ENCODE data around the gene EVA1A.

The EVA1A gene

GRCh38 chr2:75558786-75559679, 1.7 kb downstream of the EVA1A start:
- H3K27ac ChIP-seq (ENCODE audit: low read length, poor library complexity, severe bottlenecking): peak overlapping the region; percentile 57
- H2BK12ac ChIP-seq (ENCODE audit: low read length in 2 of 2): peak overlapping the region in 1 of 2 experiments; percentile 42
- H2BK15ac ChIP-seq (ENCODE audit: low read depth, poor library complexity, severe bottlenecking): no peak overlapping the region
- 79% methylated on average over 8 of the region's 9 CpGs for WGBS
- H3K23ac ChIP-seq (ENCODE audit: low read length in 2 of 2): no peak overlapping the region
- peak overlapping the region in 1 of 2 experiments; percentile 44 for H3K4me3 ChIP-seq (ENCODE audit: insufficient read depth in 1 of 2, low read depth in 1 of 2, low read length in 2 of 2)
- H2AFZ ChIP-seq (ENCODE audit: low read depth, low read length): no peak overlapping the region
- H3K14ac ChIP-seq (ENCODE audit: low read length in 2 of 2): no peak overlapping the region
- peaks cover 5 to 9% of the 10 kb centered on the region in 2 experiments for H3K36me3 ChIP-seq (ENCODE audit: control insufficient read depth in 1 of 2, insufficient read depth in 2 of 2, low read depth in 1 of 2, low read length in 2 of 2)
- H3K4me1 ChIP-seq (ENCODE audit: control insufficient read depth, insufficient read depth, low read depth, low read length): peaks cover 38% of the 10 kb centered on the region
- no peak overlapping the region for H4K91ac ChIP-seq (ENCODE audit: low read length)
- H3K9me3 ChIP-seq (ENCODE audit: control insufficient read depth, low read length): no peaks in the 10 kb centered on the region
- H3K9ac ChIP-seq (ENCODE audit: low read length): no peak overlapping the region
- DNase-seq: peak; percentile 9
- peak overlapping the region in 1 of 2 experiments; percentile 38 for H3K18ac ChIP-seq (ENCODE audit: low read depth in 1 of 2, low read length in 2 of 2)
- peak overlapping the region; percentile 80 for H2AK5ac ChIP-seq (ENCODE audit: low read length, severe bottlenecking)
- H4K8ac ChIP-seq (ENCODE audit: low read length): no peak overlapping the region
- H3K27me3 ChIP-seq (ENCODE audit: control insufficient read depth in 1 of 2, insufficient read depth in 1 of 2, low read length in 2 of 2): no peaks in the 10 kb centered on the region
- no peak overlapping the region for H2BK120ac ChIP-seq (ENCODE audit: low read depth, low read length)
- H3K79me1 ChIP-seq (replicated peaks; ENCODE audit: low read length, poor library complexity, severe bottlenecking): peaks cover 1% of the 10 kb centered on the region
- H3K4ac ChIP-seq (ENCODE audit: low read depth in 1 of 2, low read length in 2 of 2): peak overlapping the region in 1 of 2 experiments; percentile 42
- no peak overlapping the region for H2BK5ac ChIP-seq (ENCODE audit: low read depth, low read length, poor library complexity, severe bottlenecking)
- H3K4me2 ChIP-seq (ENCODE audit: low read length, poor library complexity, severe bottlenecking): peak overlapping the region; percentile 75

GRCh38 chr2:75558136-75558535, 2.6 kb downstream of the EVA1A start:
- Histone ChIP-seq H2AFZ (ENCODE audit: low read depth, low read length) (no peak overlapping the region), H4K8ac (ENCODE audit: low read length) (no peak overlapping the region), H2BK15ac (ENCODE audit: low read depth, poor library complexity, severe bottlenecking) (no peak overlapping the region), H3K4me2 (ENCODE audit: low read length, poor library complexity, severe bottlenecking) (no peak overlapping the region), H4K91ac (ENCODE audit: low read length) (no peak overlapping the region), H3K27ac (ENCODE audit: low read length, poor library complexity, severe bottlenecking) (no peak overlapping the region), H3K4me1 (ENCODE audit: control insufficient read depth, insufficient read depth, low read depth, low read length) (peaks cover 40% of the 10 kb centered on the region), H3K14ac (ENCODE audit: low read length in 2 of 2) (no peak overlapping the region), H3K79me1 (replicated peaks; ENCODE audit: low read length, poor library complexity, severe bottlenecking) (no peaks in the 10 kb centered on the region), H2AK5ac (ENCODE audit: low read length, severe bottlenecking) (no peak overlapping the region), H2BK120ac (ENCODE audit: low read depth, low read length) (no peak overlapping the region), H3K23ac (ENCODE audit: low read length in 2 of 2) (no peak overlapping the region), H3K9me3 (ENCODE audit: control insufficient read depth, low read length) (no peaks in the 10 kb centered on the region), H3K4me3 (ENCODE audit: insufficient read depth in 1 of 2, low read depth in 1 of 2, low read length in 2 of 2) (no peak overlapping the region), H2BK5ac (ENCODE audit: low read depth, low read length, poor library complexity, severe bottlenecking) (no peak overlapping the region), H3K18ac (ENCODE audit: low read depth in 1 of 2, low read length in 2 of 2) (no peak overlapping the region), H2BK12ac (ENCODE audit: low read length in 2 of 2) (no peak overlapping the region), H3K36me3 (ENCODE audit: control insufficient read depth in 1 of 2, insufficient read depth in 2 of 2, low read depth in 1 of 2, low read length in 2 of 2) (peaks cover 10 to 14% of the 10 kb centered on the region in 2 experiments), H3K4ac (ENCODE audit: low read depth in 1 of 2, low read length in 2 of 2) (no peak overlapping the region), H3K27me3 (ENCODE audit: control insufficient read depth in 1 of 2, insufficient read depth in 1 of 2, low read length in 2 of 2) (no peaks in the 10 kb centered on the region), H3K9ac (ENCODE audit: low read length) (no peak overlapping the region)
- WGBS: 100% methylated on average over 3 of the region's 6 CpGs
- DNase-seq: no peak

- no peak overlapping the region for H4K91ac ChIP-seq (ENCODE audit: low read length)
- no peaks in the 10 kb centered on the region for H3K27me3 ChIP-seq (ENCODE audit: control insufficient read depth in 1 of 2, insufficient read depth in 1 of 2, low read length in 2 of 2)
- 95% methylated on average over 4 of the region's 4 CpGs for WGBS
These were observed 3.1 kb downstream of the EVA1A start for GRCh38 chr2:75557474-75558133.

More at GRCh38 chr2:75557474-75558133, 3.1 kb downstream of the EVA1A start:
- no peak overlapping the region for H3K4ac ChIP-seq (ENCODE audit: low read depth in 1 of 2, low read length in 2 of 2)
- H2BK12ac ChIP-seq (ENCODE audit: low read length in 2 of 2): no peak overlapping the region
- H3K9ac ChIP-seq (ENCODE audit: low read length): no peak overlapping the region
- H2AK5ac ChIP-seq (ENCODE audit: low read length, severe bottlenecking): no peak overlapping the region
- H3K9me3 ChIP-seq (ENCODE audit: control insufficient read depth, low read length): no peaks in the 10 kb centered on the region
- H4K8ac ChIP-seq (ENCODE audit: low read length): no peak overlapping the region
- H3K23ac ChIP-seq (ENCODE audit: low read length in 2 of 2): no peak overlapping the region
- H3K79me1 ChIP-seq (replicated peaks; ENCODE audit: low read length, poor library complexity, severe bottlenecking): no peaks in the 10 kb centered on the region
- no peak overlapping the region for H2BK5ac ChIP-seq (ENCODE audit: low read depth, low read length, poor library complexity, severe bottlenecking)
- H3K4me1 ChIP-seq (ENCODE audit: control insufficient read depth, insufficient read depth, low read depth, low read length): peaks cover 39% of the 10 kb centered on the region
- no peak overlapping the region for H3K4me3 ChIP-seq (ENCODE audit: insufficient read depth in 1 of 2, low read depth in 1 of 2, low read length in 2 of 2)
- H3K27ac ChIP-seq (ENCODE audit: low read length, poor library complexity, severe bottlenecking): no peak overlapping the region
- no peak for DNase-seq
- no peak overlapping the region for H3K4me2 ChIP-seq (ENCODE audit: low read length, poor library complexity, severe bottlenecking)
- H3K36me3 ChIP-seq (ENCODE audit: control insufficient read depth in 1 of 2, insufficient read depth in 2 of 2, low read depth in 1 of 2, low read length in 2 of 2): peaks cover 15 to 17% of the 10 kb centered on the region in 2 experiments
- no peak overlapping the region for H2BK120ac ChIP-seq (ENCODE audit: low read depth, low read length)
- no peak overlapping the region for H2AFZ ChIP-seq (ENCODE audit: low read depth, low read length)
- H2BK15ac ChIP-seq (ENCODE audit: low read depth, poor library complexity, severe bottlenecking): no peak overlapping the region
- H3K18ac ChIP-seq (ENCODE audit: low read depth in 1 of 2, low read length in 2 of 2): no peak overlapping the region
- H3K14ac ChIP-seq (ENCODE audit: low read length in 2 of 2): no peak overlapping the region
